ENCODE results near the gene F11R.

DNA sequence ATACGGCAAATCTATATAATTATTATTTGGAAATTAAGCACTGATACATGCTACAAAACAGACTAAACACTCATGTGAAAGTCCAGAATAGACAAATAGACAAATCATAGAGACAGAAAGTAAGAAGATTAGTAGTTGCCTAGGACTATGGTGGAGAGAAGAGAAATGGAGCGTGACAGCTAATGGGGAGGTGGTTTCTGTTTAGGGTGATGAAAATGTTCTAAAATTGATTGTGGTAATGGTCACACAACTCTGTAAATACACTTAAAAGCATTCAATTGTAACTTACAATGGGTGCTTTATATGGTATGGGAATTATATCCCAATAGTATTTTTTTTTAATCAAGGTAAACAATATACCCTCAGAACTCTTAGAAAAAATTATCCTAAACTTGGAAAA lies 45.9 kb downstream of the F11R start:
- TF ChIP-seq, protein P1, sequence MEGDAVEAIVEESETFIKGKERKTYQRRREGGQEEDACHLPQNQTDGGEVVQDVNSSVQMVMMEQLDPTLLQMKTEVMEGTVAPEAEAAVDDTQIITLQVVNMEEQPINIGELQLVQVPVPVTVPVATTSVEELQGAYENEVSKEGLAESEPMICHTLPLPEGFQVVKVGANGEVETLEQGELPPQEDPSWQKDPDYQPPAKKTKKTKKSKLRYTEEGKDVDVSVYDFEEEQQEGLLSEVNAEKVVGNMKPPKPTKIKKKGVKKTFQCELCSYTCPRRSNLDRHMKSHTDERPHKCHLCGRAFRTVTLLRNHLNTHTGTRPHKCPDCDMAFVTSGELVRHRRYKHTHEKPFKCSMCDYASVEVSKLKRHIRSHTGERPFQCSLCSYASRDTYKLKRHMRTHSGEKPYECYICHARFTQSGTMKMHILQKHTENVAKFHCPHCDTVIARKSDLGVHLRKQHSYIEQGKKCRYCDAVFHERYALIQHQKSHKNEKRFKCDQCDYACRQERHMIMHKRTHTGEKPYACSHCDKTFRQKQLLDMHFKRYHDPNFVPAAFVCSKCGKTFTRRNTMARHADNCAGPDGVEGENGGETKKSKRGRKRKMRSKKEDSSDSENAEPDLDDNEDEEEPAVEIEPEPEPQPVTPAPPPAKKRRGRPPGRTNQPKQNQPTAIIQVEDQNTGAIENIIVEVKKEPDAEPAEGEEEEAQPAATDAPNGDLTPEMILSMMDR (IDR thresholded peaks at IDR 0.05): no peak
- no peak for TF ChIP-seq EZH2 (IDR thresholded peaks at IDR 0.05; ENCODE audit: borderline replicate concordance, insufficient read depth, low read depth, low read length, poor library complexity, severe bottlenecking)
